PFSK-1 (cell line): ENCODE results near the gene ANKRD17.

ENCODE experiments used
- POLR2AphosphoS5 ChIP-seq: IDR thresholded peaks from 2 replicates; pipeline ENCODE4 v1.6.1; 2012; ENCODE audit warnings: low read depth, mild to moderate bottlenecking, control low read depth, low read length, moderate library complexity
- REST ChIP-seq, 2 experiments: IDR thresholded peaks; 2 replicates each; pipeline versions ENCODE4 v1.6.1 to v1.8.0; 2011 to 2012; ENCODE audit warnings: low read depth in 2 of 2, low read length in 2 of 2, control low read depth in 1 of 2, inconsistent platforms in 1 of 2, mild to moderate bottlenecking in 1 of 2, moderate library complexity in 1 of 2; ENCODE audit not compliant: insufficient read depth in 1 of 2
- TAF1 ChIP-seq: IDR thresholded peaks from 2 replicates; pipeline ENCODE4 v1.6.1; 2012; ENCODE audit warnings: low read length, control low read depth, borderline replicate concordance; ENCODE audit not compliant: insufficient read depth

GRCh38 chr4:73170518-73171198 is 87.9 kb downstream of the ANKRD17 start:
- no peak for TF ChIP-seq TAF1
- TF ChIP-seq REST (IDR thresholded peaks at IDR 0.05; ENCODE audit: insufficient read depth in 1 of 2, low read depth in 2 of 2, low read length in 2 of 2), result no peak
- no peak for TF ChIP-seq POLR2AphosphoS5
